KMS-11 (cell line): ENCODE measurements around the gene CDH13.

Experiments
- H2AFZ ChIP-seq: fragments of 200-600 bp; sonication (generic); 2 replicates; pipeline ENCODE4 v1.6.1; 2016; ENCODE audit warnings: antibody characterized with exemption, mixed run types, low read depth
- H3K27ac ChIP-seq: fragments of 200-600 bp; sonication (generic); 2 replicates; pipeline ENCODE4 v1.6.1; 2016; ENCODE audit warnings: mild to moderate bottlenecking, mixed run types
- H3K27me3 ChIP-seq: fragments of 200-600 bp; sonication (generic); 2 replicates; pipeline ENCODE4 v1.6.1; 2017; ENCODE audit warnings: mild to moderate bottlenecking, low read depth, mixed run types, moderate library complexity; ENCODE audit not compliant: insufficient read depth
- H3K36me3 ChIP-seq: fragments of 200-600 bp; sonication (generic); 2 replicates; pipeline ENCODE4 v1.6.1; 2017; ENCODE audit warnings: mild to moderate bottlenecking, mixed run types; ENCODE audit not compliant: insufficient read depth
- H3K4me1 ChIP-seq: fragments of 200-600 bp; sonication (generic); 2 replicates; pipeline ENCODE4 v1.6.1; 2016; ENCODE audit warnings: mild to moderate bottlenecking, low read depth, mixed run types; ENCODE audit not compliant: poor library complexity, severe bottlenecking
- H3K4me2 ChIP-seq: fragments of 200-600 bp; sonication (generic); 2 replicates; pipeline ENCODE4 v1.7.0; 2016; ENCODE audit warnings: mild to moderate bottlenecking, mixed run types
- H3K4me3 ChIP-seq: fragments of 200-600 bp; sonication (generic); IDR thresholded peaks from 2 replicates; pipeline ENCODE4 v1.6.1; 2017; ENCODE audit warnings: low read depth, low read length, mixed read lengths; ENCODE audit not compliant: insufficient read depth
- H3K79me2 ChIP-seq: fragments of 200-600 bp; sonication (generic); 2 replicates; pipeline ENCODE4 v1.6.1; 2016; ENCODE audit warnings: low read depth, mixed run types; ENCODE audit not compliant: insufficient read depth
- H3K9ac ChIP-seq: fragments of 200-600 bp; sonication (generic); 2 replicates; pipeline ENCODE4 v1.6.1; 2016; ENCODE audit warnings: mild to moderate bottlenecking, mixed run types
- H4K20me1 ChIP-seq: fragments of 200-600 bp; sonication (generic); 2 replicates; pipeline ENCODE4 v1.6.1; 2016; ENCODE audit warnings: mild to moderate bottlenecking, mixed run types; ENCODE audit not compliant: insufficient read depth
- TF ChIP-seq, protein P1 (sequence below): fragments of 200-600 bp; sonication (generic); conservative IDR thresholded peaks from 2 replicates; pipeline ENCODE4 v1.6.1; 2017; ENCODE audit warnings: low read depth, mild to moderate bottlenecking, antibody characterized with exemption, low read length, moderate library complexity, mixed read lengths

Gene CDH13

DNA sequence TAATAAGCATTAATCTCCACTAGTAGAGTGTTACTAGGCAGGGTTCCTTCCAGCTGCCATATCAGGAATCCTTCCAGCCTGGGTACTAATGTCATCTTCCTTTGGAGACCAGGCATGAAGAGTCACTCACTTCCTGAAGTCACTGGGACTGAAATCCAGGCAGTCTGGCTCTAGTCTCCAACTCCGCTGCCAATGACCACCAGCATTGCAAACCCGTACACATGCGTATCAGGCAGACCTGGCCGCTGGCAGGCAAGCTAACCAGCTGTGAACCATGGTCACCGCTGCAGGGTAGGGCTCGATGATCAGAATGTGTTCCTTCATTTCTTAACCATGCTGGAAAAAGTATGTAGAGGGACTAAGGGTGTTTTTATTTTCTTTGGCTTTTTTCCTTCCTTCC is 255.5 kb downstream of the CDH13 start:
- TF ChIP-seq, protein P1, sequence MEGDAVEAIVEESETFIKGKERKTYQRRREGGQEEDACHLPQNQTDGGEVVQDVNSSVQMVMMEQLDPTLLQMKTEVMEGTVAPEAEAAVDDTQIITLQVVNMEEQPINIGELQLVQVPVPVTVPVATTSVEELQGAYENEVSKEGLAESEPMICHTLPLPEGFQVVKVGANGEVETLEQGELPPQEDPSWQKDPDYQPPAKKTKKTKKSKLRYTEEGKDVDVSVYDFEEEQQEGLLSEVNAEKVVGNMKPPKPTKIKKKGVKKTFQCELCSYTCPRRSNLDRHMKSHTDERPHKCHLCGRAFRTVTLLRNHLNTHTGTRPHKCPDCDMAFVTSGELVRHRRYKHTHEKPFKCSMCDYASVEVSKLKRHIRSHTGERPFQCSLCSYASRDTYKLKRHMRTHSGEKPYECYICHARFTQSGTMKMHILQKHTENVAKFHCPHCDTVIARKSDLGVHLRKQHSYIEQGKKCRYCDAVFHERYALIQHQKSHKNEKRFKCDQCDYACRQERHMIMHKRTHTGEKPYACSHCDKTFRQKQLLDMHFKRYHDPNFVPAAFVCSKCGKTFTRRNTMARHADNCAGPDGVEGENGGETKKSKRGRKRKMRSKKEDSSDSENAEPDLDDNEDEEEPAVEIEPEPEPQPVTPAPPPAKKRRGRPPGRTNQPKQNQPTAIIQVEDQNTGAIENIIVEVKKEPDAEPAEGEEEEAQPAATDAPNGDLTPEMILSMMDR, result no peak
- no peaks in the 10 kb centered on the region for H3K36me3 ChIP-seq

DNA sequence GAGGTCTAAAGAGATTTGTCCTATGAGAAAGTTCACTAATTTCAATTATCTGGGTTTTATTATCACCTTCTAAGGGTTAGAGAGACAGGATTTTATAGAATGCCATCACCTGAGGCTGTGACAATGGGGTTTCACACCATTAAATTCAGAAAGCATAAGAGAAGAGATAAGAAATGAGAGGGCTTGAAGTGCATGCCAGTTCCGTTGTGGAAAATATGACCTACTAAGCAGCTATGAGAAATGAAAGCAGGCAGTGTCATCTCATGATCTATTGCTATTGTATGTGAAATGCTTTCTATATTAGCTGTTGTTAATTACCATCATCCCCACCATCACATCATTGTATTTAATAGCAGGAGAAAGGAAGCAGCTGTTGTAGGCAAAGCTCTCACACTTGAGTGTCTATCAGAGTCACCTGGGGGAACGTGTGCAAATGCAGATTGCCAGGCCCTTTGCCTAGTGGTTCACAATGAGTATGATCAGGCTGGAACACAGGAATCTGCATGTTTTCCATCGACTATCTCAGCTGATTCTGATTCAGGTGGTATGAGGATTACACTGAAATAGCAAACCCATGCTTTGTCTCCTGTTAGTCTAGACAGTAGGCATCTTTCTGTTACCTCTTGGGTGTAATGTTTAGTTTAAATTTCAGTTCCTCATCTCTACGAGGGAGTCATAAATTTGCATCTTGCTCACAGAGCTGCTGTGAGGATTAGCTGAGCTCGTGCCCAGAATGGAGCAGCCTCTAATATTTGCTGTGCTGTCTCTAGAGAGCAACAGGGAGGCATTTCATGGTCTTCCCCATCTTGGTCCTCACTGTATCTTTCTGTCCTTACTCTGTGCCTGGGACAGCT is 256.4 kb downstream of the CDH13 start:
- Histone ChIP-seq H3K4me3 (no peak overlapping the region), H3K79me2 (no peaks in the 10 kb centered on the region), H3K36me3 (no peaks in the 10 kb centered on the region), H3K4me2 (no peak overlapping the region), H4K20me1 (no peaks in the 10 kb centered on the region), H3K9ac (no peak overlapping the region), H3K27me3 (no peaks in the 10 kb centered on the region), H3K27ac (no peak overlapping the region), H2AFZ (no peak overlapping the region), H3K4me1 (no peaks in the 10 kb centered on the region)
- TF ChIP-seq, protein P1, result no peak

More for the DNA sequence above, 255.5 kb downstream of the CDH13 start:
- H3K27me3 ChIP-seq, result no peaks in the 10 kb centered on the region
- no peaks in the 10 kb centered on the region for H3K4me1 ChIP-seq
- no peak overlapping the region for H3K4me3 ChIP-seq
- no peak overlapping the region for H3K27ac ChIP-seq
- no peak overlapping the region for H3K4me2 ChIP-seq
- no peaks in the 10 kb centered on the region for H4K20me1 ChIP-seq
- no peak overlapping the region for H3K9ac ChIP-seq
- no peak overlapping the region for H2AFZ ChIP-seq
- no peaks in the 10 kb centered on the region for H3K79me2 ChIP-seq

DNA sequence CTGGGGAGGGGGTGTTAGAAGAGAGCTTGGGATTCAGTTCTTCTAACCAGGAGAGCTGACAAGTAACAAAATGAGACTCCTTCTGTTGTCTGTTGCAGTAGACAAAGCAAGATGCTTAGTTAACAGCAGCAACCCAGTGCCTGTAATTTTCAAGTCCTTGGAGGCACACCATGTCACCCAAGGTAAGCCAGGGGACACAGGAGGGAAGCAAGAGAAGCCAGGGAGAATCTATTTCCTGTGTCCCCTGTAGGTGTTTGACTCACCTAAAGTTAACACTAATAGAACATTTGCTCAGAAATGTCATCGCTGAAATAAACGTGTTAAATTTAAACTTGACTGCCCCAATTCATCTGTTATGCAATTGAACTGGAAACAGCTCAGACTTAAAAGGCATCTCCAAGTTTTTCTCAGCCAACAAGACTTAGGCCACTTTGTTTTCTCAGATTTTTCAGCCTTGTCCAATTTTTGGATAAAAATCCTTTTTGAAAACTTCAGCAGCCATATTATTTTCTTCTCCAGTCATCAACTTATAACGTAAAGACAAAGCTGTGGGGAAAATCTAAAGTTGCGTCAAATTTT is 257.6 kb downstream of the CDH13 start:
- Histone ChIP-seq H3K9ac (no peak overlapping the region), H4K20me1 (no peaks in the 10 kb centered on the region), H3K4me3 (no peak overlapping the region), H2AFZ (no peak overlapping the region), H3K27me3 (no peaks in the 10 kb centered on the region), H3K27ac (no peak overlapping the region), H3K36me3 (no peaks in the 10 kb centered on the region), H3K4me1 (no peaks in the 10 kb centered on the region), H3K4me2 (no peak overlapping the region), H3K79me2 (no peaks in the 10 kb centered on the region)
- TF ChIP-seq, protein P1, result no peak

DNA sequence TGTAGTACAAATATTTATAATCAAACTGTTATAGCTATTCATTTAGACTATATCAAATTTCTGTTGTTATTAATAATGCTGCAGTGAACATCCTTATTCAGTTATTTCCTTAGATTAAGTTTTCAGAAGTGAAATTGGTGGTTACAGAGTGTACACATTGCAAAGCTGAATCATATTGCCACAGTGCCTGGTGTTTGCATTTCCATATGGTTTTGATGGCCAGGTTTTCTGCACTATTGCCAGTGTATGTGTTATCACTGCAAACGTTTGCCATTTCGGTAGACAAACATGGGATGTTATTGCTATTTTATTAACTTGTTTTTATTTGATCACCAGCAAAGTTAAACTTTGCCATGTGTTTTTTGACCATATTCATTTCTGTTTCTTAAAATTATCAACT is 259.4 kb downstream of the CDH13 start:
- Histone ChIP-seq H4K20me1 (no peaks in the 10 kb centered on the region), H3K36me3 (no peaks in the 10 kb centered on the region), H2AFZ (no peak overlapping the region), H3K4me2 (no peak overlapping the region), H3K4me1 (no peaks in the 10 kb centered on the region), H3K4me3 (no peak overlapping the region), H3K27ac (no peak overlapping the region), H3K9ac (no peak overlapping the region), H3K27me3 (no peaks in the 10 kb centered on the region), H3K79me2 (no peaks in the 10 kb centered on the region)
- TF ChIP-seq, protein P1, result no peak
